HEK293 (cell line): Measurements from ENCODE around the gene USE1.

ENCODE experiments used
- CTCF ChIP-seq: fragments of 450-650 bp; formaldehyde crosslinking; IDR thresholded peaks from 2 replicates; pipeline ENCODE4 v1.5.1; 2016; ENCODE audit warnings: missing biosample characterization, missing genetic modification characterization
- ELK4 ChIP-seq: IDR thresholded peaks from 2 replicates; pipeline ENCODE4 v1.6.1; 2011; ENCODE audit warnings: mild to moderate bottlenecking, low read depth, low read length, borderline replicate concordance
- GFI1B ChIP-seq: fragments of 450-650 bp; formaldehyde crosslinking; IDR thresholded peaks from 2 replicates; pipeline ENCODE4 v1.5.1; 2016; ENCODE audit warnings: missing biosample characterization, missing genetic modification characterization
- HOXC10 ChIP-seq: sonication (generic); formaldehyde crosslinking; IDR thresholded peaks from 2 replicates; pipeline ENCODE4 v1.8.1; 2023; ENCODE audit warnings: mild to moderate bottlenecking, missing genetic modification reagents
- KLF1 ChIP-seq: fragments of 450-650 bp; formaldehyde crosslinking; IDR thresholded peaks from 2 replicates; pipeline ENCODE4 v1.5.1; 2016; ENCODE audit warnings: missing biosample characterization, missing genetic modification characterization
- KLF7 ChIP-seq: fragments of 450-650 bp; formaldehyde crosslinking; IDR thresholded peaks from 2 replicates; pipeline ENCODE4 v1.5.1; 2016; ENCODE audit warnings: missing biosample characterization, missing genetic modification characterization, borderline replicate concordance
- MEIS1 ChIP-seq: sonication (generic); formaldehyde crosslinking; IDR thresholded peaks from 2 replicates; pipeline ENCODE4 v1.8.1; 2022; ENCODE audit warnings: missing genetic modification reagents, mild to moderate bottlenecking, borderline replicate concordance
- RBAK ChIP-seq: fragments of 450-650 bp; formaldehyde crosslinking; IDR thresholded peaks from 2 replicates; pipeline ENCODE4 v1.5.1; 2016; ENCODE audit warnings: missing biosample characterization, missing genetic modification characterization
- SETDB1 ChIP-seq: IDR thresholded peaks from one replicate; pipeline ENCODE4 v1.6.1; 2017; ENCODE audit warnings: mild to moderate bottlenecking, low read length, moderate library complexity, mixed read lengths; ENCODE audit not compliant: insufficient read length
- ZBTB1 ChIP-seq: fragments of 450-650 bp; formaldehyde crosslinking; IDR thresholded peaks from 2 replicates; pipeline ENCODE4 v1.5.1; 2016; ENCODE audit warnings: missing biosample characterization, missing genetic modification characterization
- ZBTB21 ChIP-seq: fragments of 450-650 bp; formaldehyde crosslinking; IDR thresholded peaks from 2 replicates; pipeline ENCODE4 v1.5.1; 2017; ENCODE audit warnings: missing biosample characterization, missing genetic modification characterization
- ZBTB26 ChIP-seq: fragments of 450-650 bp; formaldehyde crosslinking; optimal IDR thresholded peaks from 2 replicates; pipeline ENCODE3; 2016; ENCODE audit warnings: missing biosample characterization, mild to moderate bottlenecking, missing genetic modification characterization
- ZBTB8A ChIP-seq: fragments of 450-650 bp; formaldehyde crosslinking; IDR thresholded peaks from 2 replicates; pipeline ENCODE4 v1.5.1; 2016; ENCODE audit warnings: missing biosample characterization, missing genetic modification characterization
- ZNF132 ChIP-seq: fragments of 450-650 bp; formaldehyde crosslinking; IDR thresholded peaks from 2 replicates; pipeline ENCODE4 v1.5.1; 2017; ENCODE audit warnings: missing biosample characterization, missing genetic modification characterization, borderline replicate concordance
- ZNF138 ChIP-seq: fragments of 450-650 bp; formaldehyde crosslinking; IDR thresholded peaks from 2 replicates; pipeline ENCODE4 v1.5.1; 2016; ENCODE audit warnings: missing biosample characterization, missing genetic modification characterization, borderline replicate concordance
- ZNF155 ChIP-seq: fragments of 450-650 bp; formaldehyde crosslinking; IDR thresholded peaks from 2 replicates; pipeline ENCODE4 v1.5.1; 2016; ENCODE audit warnings: missing biosample characterization, missing genetic modification characterization
- ZNF157 ChIP-seq: fragments of 450-650 bp; formaldehyde crosslinking; IDR thresholded peaks from 2 replicates; pipeline ENCODE4 v1.5.1; 2016; ENCODE audit warnings: missing biosample characterization, missing genetic modification characterization
- ZNF174 ChIP-seq: fragments of 450-650 bp; formaldehyde crosslinking; IDR thresholded peaks from 2 replicates; pipeline ENCODE4 v1.5.0; 2017; ENCODE audit warnings: missing biosample characterization, mild to moderate bottlenecking, missing genetic modification characterization
- ZNF184 ChIP-seq: fragments of 450-650 bp; IDR thresholded peaks from 2 replicates; pipeline ENCODE4 v1.5.1; 2018; ENCODE audit warnings: missing biosample characterization, mild to moderate bottlenecking, missing genetic modification characterization
- ZNF221 ChIP-seq: fragments of 450-650 bp; formaldehyde crosslinking; IDR thresholded peaks from 2 replicates; pipeline ENCODE4 v1.5.1; 2017; ENCODE audit warnings: missing biosample characterization, missing genetic modification characterization, borderline replicate concordance
- ZNF274 ChIP-seq, 2 experiments: fragments of 200-500 bp in 1 of 2; fragments of 450-650 bp in 1 of 2; sonication (Bioruptor generic) in 1 of 2; formaldehyde crosslinking in 1 of 2; IDR thresholded peaks; 2 replicates each; pipeline versions ENCODE4 v1.5.1 to v1.6.1; 2014 to 2016; ENCODE audit warnings: borderline replicate concordance in 1 of 2, inconsistent platforms in 1 of 2, low read length in 1 of 2, missing biosample characterization in 1 of 2, missing genetic modification characterization in 1 of 2
- ZNF341 ChIP-seq: fragments of 450-650 bp; formaldehyde crosslinking; IDR thresholded peaks from 2 replicates; pipeline ENCODE4; 2016; ENCODE audit warnings: low read depth, missing biosample characterization, missing genetic modification characterization
- ZNF366 ChIP-seq: fragments of 450-650 bp; formaldehyde crosslinking; conservative IDR thresholded peaks from 2 replicates; pipeline ENCODE4 v1.5.1; 2016; ENCODE audit warnings: missing biosample characterization, missing genetic modification characterization
- ZNF549 ChIP-seq: fragments of 450-650 bp; IDR thresholded peaks from 2 replicates; pipeline ENCODE4 v1.5.1; 2018; ENCODE audit warnings: missing biosample characterization, missing genetic modification characterization, mild to moderate bottlenecking, inconsistent platforms, moderate library complexity
- ZNF558 ChIP-seq: fragments of 450-650 bp; formaldehyde crosslinking; IDR thresholded peaks from 2 replicates; pipeline ENCODE4 v1.5.1; 2016; ENCODE audit warnings: missing biosample characterization, missing genetic modification characterization
- ZNF664 ChIP-seq: fragments of 450-650 bp; formaldehyde crosslinking; IDR thresholded peaks from 2 replicates; pipeline ENCODE4 v1.5.1; 2016; ENCODE audit warnings: missing biosample characterization, missing genetic modification characterization
- ZNF692 ChIP-seq: fragments of 450-650 bp; formaldehyde crosslinking; IDR thresholded peaks from 2 replicates; pipeline ENCODE4 v1.5.1; 2016; ENCODE audit warnings: missing biosample characterization, missing genetic modification characterization
- ZNF701 ChIP-seq: fragments of 450-650 bp; formaldehyde crosslinking; IDR thresholded peaks from 2 replicates; pipeline ENCODE4 v1.5.1; 2016; ENCODE audit warnings: missing biosample characterization, missing genetic modification characterization
- ZNF785 ChIP-seq: fragments of 450-650 bp; formaldehyde crosslinking; IDR thresholded peaks from 2 replicates; pipeline ENCODE4 v1.5.1; 2016; ENCODE audit warnings: missing biosample characterization, missing genetic modification characterization
- ZSCAN23 ChIP-seq: fragments of 450-650 bp; formaldehyde crosslinking; IDR thresholded peaks from 2 replicates; pipeline ENCODE4 v1.5.1; 2016; ENCODE audit warnings: missing biosample characterization, missing genetic modification characterization
- ZSCAN4 ChIP-seq: fragments of 450-650 bp; formaldehyde crosslinking; IDR thresholded peaks from 2 replicates; pipeline ENCODE4 v1.5.1; 2017; ENCODE audit warnings: missing biosample characterization, missing genetic modification characterization

The USE1 gene

GRCh38 chr19:17226002-17226933 lies 11.1 kb downstream of the USE1 start, which contains the start of gene OCEL1 (continued):
- no peak for TF ChIP-seq ZNF664 (tag by site-specific recombination)
- TF ChIP-seq ZNF138 = no peak
- TF ChIP-seq ZSCAN23 (tag by site-specific recombination) = no peak
- no peak; the same call in 1 of the 2 replicates for TF ChIP-seq KLF7
- TF ChIP-seq ZBTB21 = peak; percentile 52; the same call in 1 of the 2 replicates
- TF ChIP-seq SETDB1 = no peak
- TF ChIP-seq MEIS1 = no peak
- no peak for TF ChIP-seq ZNF221 (tag by site-specific recombination)
- no peak for TF ChIP-seq ZBTB1 (tag by site-specific recombination)
- no peak for TF ChIP-seq GFI1B
- TF ChIP-seq ZNF274 (IDR thresholded peaks at IDR 0.05; ENCODE audit: low read length) = no peak
- TF ChIP-seq ZNF274 (tag by site-specific recombination; IDR thresholded peaks at IDR 0.05; ENCODE audit: borderline replicate concordance) = no peak
- TF ChIP-seq ZNF155 (tag by site-specific recombination) = no peak
- no peak for TF ChIP-seq ZSCAN4 (tag by site-specific recombination)
- no peak for TF ChIP-seq ZNF366
- no peak for TF ChIP-seq ZNF558 (tag by site-specific recombination)
- peak; percentile 48; the same call in 1 of the 2 replicates for TF ChIP-seq ZNF341
- TF ChIP-seq ZNF174 (tag by site-specific recombination) = no peak
- no peak for TF ChIP-seq ZNF785 (tag by site-specific recombination)
- no peak for TF ChIP-seq ZNF157 (tag by site-specific recombination)
- no peak for TF ChIP-seq ZNF692 (tag by site-specific recombination)
- no peak for TF ChIP-seq ZNF184 (tag by site-specific recombination)
- TF ChIP-seq ZBTB26 (tag by site-specific recombination) = peak; percentile 93
- no peak; the same call in 1 of the 2 replicates for TF ChIP-seq ELK4
- TF ChIP-seq KLF1 (tag by site-specific recombination) = 0 out of 2 replicates have a peak, but pooled peaks have one; percentile 6
- TF ChIP-seq ZNF701 (tag by site-specific recombination) = no peak
- no peak for TF ChIP-seq ZNF132 (tag by site-specific recombination)
- TF ChIP-seq ZNF549 (tag by site-specific recombination) = no peak
- no peak; the same call in 1 of the 2 replicates for TF ChIP-seq CTCF (tag by site-specific recombination)
- no peak for TF ChIP-seq RBAK
- TF ChIP-seq ZBTB8A (tag by site-specific recombination) = peak; percentile 37; the same call in 1 of the 2 replicates
- no peak for TF ChIP-seq HOXC10
